Measurements from ENCODE around the gene ANO1.
"Not testable (repeated sequence)": the region's sequence is repeated elsewhere in the genome, so short reads cannot be mapped to it uniquely, and the experiment has no call there.

Gene ANO1

DNA sequence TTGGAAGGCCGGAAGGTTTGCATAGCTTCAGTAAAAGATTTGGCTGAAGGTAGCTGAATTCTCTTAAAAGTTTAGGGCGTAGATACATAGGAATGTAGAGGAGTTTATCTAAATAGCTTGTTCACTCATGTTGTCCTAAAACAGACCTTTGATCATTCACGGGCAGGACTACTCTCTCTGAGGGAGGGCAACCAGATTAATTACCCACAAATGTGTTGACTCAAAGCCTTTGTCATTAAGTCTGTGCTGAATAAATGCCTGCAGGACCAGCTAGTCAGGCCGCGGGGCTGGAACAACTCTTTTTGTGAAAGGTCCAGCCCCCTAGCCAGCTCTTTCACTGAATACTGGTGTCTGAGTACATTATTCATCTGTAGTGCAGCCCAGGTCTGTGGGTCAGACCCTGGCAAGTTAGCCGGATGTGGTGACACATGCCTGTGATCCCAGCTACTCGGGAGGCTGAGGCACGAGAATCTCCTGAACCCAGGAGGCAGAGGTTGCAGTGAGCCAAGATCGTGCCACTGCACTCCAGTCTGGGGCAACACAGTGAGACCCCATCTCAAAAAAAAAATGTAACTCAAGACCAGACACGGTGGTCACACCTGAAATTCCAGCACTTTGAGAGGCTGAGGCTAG is 122.2 kb downstream of the ANO1 start:
- DNase-seq, result no peak

DNA sequence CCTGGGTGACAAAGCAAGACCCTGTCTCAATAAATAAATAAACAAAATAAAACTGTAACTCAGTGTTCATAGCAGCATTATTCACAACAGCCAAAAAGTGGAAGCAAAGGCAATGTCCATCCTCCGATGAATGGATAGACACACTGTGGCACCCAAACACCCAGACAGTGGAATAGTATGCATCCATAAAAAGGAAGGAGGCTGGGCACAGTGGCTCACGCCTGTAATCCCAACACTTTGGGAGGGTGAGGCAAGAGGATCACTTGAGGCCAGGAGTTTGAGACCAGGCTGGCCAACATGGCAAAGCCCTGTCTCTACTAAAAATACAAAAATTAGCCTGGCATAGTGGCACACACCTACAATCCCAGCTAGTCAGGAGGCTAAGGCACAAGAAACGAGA is 122.9 kb downstream of the ANO1 start:
- DNase-seq, result not testable (repeated sequence)

DNA sequence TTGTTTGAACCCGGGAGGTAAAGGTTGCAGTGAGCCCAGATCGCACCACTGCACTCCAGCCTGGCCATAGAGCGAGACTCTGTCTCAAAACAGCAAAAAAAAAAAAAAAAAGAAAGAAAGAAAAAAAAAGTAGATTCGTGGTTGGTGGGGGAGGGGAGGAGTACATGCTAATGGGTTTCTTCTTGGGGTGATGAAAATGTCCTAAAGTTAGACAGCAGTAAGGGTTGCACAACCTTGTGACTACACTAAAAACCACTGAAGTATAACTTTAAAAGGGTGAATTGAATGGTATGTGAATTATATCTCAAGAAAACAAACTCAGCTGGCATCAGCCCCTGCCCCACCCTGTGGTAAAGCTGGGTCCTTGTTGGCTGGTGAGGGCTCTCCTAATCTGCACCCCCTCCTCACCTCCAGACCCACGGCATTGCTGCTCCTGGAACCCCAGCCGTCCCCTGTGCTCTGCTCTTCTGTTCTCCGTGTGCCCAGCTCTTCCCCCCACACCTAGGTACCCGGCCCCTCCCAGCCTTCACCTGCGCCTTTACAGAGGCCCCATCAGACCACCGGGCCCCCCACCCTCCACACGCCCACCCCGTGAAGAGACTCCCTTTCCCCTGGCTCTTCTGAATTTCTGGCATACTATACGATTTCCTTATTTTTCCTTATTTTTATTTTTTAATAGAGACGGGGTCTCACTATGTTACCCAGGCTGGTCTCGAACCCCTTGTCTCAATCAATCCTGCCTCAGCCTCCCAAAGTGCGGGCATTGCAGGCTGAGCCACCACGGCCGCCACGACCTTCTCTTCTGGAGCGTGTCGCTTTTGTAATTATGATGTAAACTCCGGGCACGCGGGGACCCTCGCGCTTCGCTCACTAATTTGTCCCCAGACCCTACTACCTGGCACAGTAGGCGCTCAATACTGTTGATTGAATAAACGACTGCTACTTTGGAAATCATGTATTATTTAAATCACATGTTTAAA is 124.1 kb downstream of the ANO1 start:
- DNase-seq, result no peak

DNA sequence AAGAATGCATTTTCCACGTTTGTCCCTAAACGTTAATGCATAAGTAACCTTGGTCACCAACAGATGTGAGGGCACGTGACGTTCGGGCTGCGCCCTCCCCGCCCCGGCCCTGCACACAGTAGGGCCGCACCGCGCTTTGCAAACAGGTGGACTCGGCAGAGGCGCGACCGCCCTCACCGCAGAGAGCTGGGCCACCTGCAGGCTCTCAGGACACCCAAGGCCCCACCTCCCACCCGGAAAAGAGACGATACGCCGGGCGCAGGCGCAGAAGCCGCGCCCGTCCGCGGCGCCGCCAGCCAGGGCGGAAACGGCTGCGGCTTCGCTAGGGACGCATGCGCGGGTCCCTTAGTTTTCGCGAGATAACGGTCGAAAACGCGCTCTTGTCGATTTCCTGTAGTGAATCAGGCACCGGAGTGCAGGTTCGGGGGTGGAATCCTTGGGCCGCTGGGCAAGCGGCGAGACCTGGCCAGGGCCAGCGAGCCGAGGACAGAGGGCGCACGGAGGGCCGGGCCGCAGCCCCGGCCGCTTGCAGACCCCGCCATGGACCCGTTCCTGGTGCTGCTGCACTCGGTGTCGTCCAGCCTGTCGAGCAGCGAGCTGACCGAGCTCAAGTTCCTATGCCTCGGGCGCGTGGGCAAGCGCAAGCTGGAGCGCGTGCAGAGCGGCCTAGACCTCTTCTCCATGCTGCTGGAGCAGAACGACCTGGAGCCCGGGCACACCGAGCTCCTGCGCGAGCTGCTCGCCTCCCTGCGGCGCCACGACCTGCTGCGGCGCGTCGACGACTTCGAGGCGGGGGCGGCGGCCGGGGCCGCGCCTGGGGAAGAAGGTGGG is 125.0 kb downstream of the ANO1 start, which contains the start of gene FADD:
Gene FADD, plus strand, starts transcription at position 377 of the 831 bp plus-strand sequence. Its CDS starts 164 bp downstream, at position 541.
- peak; percentile 32 for DNase-seq

DNA sequence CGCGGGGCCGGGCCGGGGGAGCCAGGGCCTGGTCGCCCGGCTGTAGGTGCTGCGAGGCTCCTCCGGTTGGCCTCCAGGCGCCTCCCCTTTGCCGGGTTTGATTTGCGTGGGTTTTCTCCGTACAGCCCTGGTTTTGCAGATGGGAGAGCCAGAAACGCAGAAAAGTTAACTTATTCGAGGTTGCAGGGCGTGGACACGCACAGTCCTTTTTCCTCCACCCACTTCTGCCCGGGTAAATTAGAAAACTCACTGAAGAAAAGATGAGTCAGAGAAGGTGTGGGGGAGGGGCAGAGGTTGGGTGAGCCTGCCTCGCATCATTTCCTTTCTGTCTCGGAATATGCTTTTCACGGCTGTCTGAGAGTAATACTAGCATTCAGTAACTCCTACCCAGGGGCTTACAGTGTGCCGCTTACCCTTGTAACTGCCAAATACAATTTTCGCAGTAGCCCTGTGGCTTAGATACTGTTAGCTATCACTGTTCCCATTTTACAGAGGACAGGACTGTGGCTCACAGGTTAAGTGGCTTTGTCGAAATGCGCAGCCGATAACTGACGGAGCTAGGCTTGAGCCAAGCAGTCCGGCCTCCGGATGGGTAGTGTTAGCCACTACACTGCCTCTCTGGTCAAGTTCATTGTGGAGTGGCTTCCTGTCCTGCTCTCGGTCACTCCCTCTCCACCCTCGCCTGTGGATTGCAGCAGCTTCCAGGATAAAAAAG is 125.8 kb downstream of the ANO1 start:
- no peak for DNase-seq

DNA sequence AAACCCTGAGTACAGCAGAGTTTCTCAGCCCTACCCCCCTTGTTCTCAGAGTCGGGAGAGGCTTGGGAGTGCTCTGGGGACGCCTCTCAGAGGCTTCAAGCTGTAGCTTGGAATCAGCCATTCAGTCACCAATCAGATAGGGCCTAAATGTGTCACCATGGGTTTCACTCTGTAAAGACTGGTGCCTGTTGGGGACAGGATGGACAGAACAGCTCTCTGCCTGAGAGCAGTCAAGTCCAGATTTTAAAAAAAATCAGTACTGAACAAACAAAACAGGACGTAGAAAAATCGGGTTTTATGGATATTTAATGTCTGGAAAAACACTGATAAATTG is 126.3 kb downstream of the ANO1 start:
- DNase-seq, result no peak

DNA sequence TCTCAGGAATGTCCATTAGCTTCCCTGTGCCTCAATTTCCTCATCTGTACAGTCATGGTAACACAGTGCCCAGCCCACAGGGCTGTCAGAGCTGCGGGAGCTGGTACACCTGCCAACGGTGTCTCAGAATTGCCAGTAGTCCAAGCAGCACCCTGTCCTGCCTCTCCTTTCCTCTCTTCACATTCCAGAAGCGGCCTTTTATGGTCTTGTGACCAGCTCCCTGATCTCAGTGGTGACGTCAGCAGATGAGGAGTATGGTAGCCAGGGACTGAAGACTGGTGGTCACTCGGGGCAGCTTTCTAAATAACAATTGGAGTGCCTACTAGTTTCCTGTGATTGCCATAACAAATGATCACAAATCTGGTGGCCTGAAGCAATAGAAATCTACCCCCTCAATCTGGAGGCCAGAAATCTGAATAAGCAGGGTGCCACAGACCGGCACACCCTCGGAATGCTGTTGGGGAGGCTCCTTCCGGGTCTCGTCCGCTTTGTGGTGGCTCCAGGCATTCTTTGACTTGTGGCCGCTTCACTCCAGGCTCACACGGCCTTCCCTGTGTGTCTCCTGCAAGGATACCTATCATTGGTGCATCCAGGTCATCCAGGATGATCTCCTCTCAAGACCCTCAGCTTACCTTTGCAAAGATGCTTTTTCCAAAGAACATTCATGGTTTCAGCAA is 127.1 kb downstream of the ANO1 start:
- no peak for DNase-seq

DNA sequence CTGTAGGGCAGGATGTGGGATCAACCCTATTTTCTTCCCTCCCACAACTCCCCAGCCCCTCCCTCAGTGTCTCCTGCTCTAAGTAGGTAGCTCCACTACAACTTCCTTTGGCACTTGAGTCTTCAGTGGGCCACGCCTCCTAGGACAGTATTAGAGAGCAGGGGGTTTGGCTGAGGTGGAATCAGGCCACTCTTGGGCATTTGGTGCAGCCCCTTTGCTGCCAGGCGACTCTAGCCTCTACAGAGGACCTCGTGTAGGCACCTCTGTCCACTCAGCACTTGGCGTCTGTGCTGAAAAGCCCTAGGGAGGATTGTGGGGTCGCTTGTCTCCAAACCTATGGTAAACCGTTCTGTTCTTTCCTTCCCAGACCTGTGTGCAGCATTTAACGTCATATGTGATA is 127.6 kb downstream of the ANO1 start:
- DNase-seq, result no peak

DNA sequence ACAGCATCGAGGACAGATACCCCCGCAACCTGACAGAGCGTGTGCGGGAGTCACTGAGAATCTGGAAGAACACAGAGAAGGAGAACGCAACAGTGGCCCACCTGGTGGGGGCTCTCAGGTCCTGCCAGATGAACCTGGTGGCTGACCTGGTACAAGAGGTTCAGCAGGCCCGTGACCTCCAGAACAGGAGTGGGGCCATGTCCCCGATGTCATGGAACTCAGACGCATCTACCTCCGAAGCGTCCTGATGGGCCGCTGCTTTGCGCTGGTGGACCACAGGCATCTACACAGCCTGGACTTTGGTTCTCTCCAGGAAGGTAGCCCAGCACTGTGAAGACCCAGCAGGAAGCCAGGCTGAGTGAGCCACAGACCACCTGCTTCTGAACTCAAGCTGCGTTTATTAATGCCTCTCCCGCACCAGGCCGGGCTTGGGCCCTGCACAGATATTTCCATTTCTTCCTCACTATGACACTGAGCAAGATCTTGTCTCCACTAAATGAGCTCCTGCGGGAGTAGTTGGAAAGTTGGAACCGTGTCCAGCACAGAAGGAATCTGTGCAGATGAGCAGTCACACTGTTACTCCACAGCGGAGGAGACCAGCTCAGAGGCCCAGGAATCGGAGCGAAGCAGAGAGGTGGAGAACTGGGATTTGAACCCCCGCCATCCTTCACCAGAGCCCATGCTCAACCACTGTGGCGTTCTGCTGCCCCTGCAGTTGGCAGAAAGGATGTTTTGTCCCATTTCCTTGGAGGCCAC is 128.3 kb downstream of the ANO1 start:
- DNase-seq, result no peak

DNA sequence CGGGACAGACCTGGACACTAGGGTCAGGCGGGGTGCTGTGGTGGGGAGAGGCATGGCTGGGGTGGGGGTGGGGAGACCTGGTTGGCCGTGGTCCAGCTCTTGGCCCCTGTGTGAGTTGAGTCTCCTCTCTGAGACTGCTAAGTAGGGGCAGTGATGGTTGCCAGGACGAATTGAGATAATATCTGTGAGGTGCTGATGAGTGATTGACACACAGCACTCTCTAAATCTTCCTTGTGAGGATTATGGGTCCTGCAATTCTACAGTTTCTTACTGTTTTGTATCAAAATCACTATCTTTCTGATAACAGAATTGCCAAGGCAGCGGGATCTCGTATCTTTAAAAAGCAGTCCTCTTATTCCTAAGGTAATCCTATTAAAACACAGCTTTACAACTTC is 128.9 kb downstream of the ANO1 start:
- no peak for DNase-seq

DNA sequence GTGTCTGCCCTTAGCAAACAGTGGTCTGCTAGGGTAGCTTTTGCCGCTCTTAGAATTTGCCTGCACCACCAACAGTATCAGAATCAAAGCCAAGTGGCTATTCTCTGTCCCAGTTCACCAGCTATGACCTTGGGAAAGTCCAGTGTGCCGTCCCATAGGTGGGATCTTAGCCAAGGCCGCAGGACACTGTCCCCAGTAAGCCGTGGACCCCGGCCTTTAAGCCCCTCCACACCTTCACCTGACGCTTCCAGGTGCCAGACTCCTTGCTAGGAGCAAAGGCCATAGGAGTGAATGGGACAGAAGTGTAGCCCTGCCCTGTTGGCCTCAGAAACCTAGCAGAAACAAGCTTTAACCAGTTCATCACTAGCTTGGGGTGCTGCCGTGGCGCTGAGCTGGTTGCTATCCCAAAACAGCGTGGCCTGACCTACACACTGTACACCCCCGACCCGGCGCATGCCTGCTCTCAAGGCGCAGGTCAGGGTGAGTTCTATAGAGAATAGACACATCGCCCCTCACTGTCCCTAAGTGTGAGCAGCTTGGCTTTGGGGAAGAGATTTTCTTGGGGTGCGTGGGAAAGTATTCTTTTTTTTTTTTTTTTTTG is 129.5 kb downstream of the ANO1 start:
- no peak for DNase-seq

DNA sequence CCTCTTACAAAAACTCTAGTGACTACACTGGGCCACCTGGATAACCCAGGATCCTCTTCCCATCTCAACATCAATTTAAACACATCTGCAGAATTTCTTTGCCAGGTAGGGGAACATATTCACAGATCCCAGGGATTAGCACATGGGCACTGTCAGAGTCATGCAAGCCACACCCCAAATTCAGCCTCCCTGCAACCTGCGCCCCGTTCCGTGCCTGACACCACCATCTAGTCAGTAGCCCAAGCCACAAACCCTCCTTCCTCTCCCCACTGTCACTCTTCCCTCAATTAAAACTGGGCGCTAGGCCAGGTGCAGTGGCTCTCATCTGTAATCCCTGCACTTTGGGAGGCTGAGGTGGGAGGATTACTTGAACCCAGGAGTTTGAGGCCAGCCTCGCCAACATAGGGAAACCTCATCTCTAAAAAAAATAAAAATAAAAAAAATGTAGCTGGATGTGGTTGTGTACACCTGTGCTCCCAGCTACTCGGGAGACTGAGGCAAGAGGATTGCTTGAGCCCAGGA is 131.3 kb downstream of the ANO1 start:
- DNase-seq, result no peak

DNA sequence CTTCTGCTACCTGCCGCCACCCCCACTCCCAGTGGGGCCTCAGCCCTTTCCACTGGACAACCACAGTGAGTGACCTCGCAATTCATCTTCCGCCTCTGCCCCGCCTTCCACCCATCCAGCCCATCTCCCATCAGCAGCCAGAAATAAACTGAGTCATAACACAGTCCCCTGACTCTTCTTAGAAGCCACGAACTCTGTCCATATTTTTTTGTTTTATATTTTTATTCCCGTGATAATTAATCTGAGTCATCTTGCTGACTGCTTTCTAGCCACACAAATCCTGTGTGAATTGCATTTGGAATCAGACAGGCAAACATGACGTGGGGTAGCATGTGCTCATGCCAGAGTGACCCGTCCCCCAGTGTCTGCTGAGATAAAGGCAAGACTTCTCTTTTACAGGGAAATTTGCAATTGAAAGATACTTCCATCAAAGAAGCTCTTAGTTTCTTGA is 132.0 kb downstream of the ANO1 start:
- DNase-seq, result no peak

DNA sequence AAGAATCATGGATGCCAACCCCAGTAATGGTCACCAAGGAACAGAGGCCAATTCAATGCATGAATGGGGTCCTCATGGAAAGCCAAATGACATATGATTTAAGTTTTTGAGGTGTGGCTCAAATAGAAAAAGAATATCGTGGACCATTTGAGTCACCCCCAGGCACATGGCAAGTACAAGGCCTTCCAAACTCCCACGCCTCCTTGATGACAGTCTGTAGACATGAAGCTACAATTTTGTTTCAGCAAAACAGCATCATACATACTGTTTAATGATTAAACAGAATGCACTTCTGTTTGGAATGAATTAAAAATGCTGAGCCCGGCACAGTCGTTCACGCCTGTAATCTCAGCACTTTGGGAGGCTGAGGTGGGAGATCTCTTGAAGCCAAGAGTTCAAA is 132.4 kb downstream of the ANO1 start:
- no peak for DNase-seq

DNA sequence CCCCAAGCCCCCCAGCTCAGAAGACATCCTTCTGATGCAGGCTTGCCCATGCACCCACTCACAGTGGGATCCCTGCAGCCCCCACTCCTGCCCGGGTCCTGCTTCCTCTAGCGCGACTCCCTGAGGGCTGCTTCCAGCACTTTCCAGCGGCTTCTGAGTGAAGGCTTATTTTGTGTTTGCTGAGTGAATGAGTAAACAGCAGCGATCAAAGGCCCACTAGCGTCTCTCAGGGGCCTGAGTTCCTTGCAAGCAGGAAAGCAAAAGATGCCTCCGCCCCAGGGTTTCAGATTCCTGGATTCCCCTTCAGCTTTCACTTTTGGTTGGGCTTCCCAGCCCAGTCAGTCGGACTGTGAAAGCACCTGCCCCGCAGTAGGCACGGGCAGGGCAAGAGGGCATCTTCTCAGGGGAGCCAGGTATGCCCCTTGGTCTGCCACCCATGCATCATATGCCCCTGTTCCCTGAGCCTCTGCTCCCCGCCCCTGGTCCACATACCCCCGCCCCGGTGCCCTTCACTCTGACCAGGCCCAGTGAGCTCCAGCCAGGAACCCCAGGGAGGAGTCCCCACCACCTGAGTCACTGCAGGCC is 134.2 kb downstream of the ANO1 start:
- DNase-seq, result no peak

DNA sequence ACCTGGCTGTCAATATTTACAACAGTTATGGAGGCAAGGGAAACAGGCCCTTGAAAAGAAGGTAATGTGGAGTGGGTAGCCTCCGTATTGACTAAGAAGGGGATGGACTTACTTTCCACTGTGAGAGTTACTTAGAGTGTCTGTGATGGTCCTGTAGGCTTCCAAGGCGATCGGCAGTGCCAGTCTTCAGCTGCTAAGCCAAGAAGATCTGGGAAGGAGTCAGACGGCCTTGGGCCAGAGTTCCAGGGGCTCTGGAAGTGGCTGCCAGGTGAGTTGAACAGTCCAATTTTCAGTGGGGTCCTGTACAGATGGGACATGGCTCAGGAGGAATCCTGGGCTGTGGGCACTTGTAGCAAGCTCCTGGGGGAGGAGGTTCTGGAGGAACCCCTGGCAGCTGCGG is 139.3 kb downstream of the ANO1 start:
- DNase-seq, result not testable (repeated sequence)

DNA sequence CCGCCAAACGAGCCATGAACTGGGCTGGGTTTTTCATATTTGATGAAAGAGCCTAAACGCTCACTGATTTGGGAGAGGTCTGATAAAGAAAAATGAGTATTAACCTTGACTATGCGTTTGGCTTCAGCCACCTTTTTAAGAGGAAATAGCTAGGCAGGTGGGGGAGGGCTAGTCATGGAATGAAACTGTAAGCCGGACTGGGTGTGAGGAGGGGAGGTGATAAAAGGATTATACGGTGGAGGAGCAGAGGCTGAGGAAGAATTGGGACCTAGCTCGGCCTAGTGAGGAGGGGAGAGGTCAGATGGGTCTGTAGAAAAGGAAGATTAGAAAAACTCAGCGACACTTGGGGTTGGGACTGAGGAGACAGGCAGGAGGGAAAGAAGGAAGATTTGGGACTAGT is 140.0 kb downstream of the ANO1 start:
- DNase-seq, result not testable (repeated sequence)

DNA sequence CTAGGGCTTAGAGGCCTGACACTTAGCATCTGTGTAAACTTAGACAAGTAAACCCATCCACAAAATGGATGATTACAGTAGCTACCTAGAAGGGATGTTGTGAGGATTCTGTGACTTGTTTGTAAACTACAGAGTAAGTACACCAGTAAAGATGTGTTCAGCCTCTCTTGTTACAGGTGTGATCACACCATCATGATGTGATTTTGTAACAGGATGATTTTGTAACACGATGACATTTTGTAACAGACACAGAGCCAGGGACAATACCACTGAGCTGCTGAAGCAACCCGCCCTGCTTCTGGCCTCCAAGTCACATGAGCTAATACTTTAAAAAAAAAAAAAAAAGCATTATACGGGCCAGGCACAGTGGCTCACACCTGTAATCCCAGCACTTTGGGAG is 142.0 kb downstream of the ANO1 start:
- no peak for DNase-seq

DNA sequence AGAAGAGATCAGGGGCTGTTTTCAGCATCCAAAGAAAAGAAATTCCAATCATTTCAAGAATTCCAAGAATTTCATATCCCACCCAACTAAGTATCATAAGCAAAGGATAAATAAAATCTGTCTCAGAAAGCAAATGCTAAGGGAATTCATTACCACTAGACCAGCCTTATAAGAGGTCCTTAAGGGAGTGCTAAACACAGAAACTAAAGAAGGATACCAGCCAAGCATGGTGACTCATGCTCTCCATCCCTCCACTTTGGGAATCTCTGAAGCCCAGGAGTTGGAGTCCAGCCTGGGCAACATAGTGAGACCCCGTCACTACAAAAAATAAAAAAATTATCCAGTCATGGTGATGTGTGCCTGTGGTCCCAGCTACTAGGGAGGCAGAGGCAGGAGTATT is 142.8 kb downstream of the ANO1 start:
- DNase-seq, result no peak

DNA sequence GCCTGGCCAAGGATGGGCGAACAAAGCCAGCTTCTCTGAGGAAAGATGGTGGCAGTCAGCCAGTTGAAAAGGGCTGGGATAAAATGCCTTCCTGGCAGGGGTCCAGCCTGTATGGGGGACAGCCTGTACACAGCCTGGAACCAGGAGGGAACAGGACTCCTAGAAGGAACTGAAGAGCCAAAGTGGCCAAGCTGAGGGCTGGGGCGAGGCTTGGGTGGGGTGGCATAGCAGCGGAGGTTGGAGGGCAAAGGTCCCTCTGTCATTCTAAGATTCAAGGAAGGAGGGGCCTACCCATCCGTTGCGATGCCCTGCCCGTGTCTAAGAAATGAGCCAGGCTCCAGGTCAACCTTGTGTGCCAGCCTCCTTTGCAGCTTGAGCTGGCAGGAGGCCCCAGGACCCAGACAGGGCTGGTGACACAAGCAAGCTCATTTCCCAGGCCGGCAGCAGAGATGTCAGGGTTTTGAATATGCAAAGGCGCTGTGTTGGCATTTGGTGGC is 147.6 kb downstream of the ANO1 start:
- DNase-seq, result no peak
